ENCODE data around the gene NKX2-1. TPM values are rescaled to one million over a fixed set of nuclear protein-coding genes. Genes with fewer than 3 reads are reported as not detected.

NKX2-1 gene
- total and polyA plus RNA-seq, 12 donors, result 0.11 to 0.87 (median 0.15) TPM; not detected in 9

GRCh38 chr14:36518586-36519430, 1.2 kb downstream of the NKX2-1 start:
- no peak for TF ChIP-seq POLR2A (IDR thresholded peaks at IDR 0.05)
- TF ChIP-seq CTCF (IDR thresholded peaks at IDR 0.05), result no peak
- Histone ChIP-seq H3K27me3 (peaks cover 94% of the 10 kb centered on the region), H3K27ac (no peak overlapping the region), H3K36me3 (replicated peaks in 1 of 2) (no peaks in the 10 kb centered on the region), H3K4me3 (no peak overlapping the region), H3K4me1 (replicated peaks in 1 of 2) (peaks cover 10 to 19% of the 10 kb centered on the region in 2 donors), H3K9me3 (replicated peaks in 1 of 3) (no peaks in the 10 kb centered on the region)
- WGBS, 4 donors, result 1 to 2% (median 1%) methylated on average over 20 to 79 of the region's 79 CpGs
- intact Hi-C loops (cut with DNase I), result no loop called here
- DNase-seq, result no peak

- TF ChIP-seq POLR2A (IDR thresholded peaks at IDR 0.05) (no peak), CTCF (IDR thresholded peaks at IDR 0.05) (no peak)
- no peak overlapping the region for H3K27ac ChIP-seq
- H3K9me3 ChIP-seq (replicated peaks in 1 of 3), result no peaks in the 10 kb centered on the region
- H3K4me3 ChIP-seq, result no peak overlapping the region
- intact Hi-C loops (cut with DNase I), result no loop called here
- no peak for DNase-seq
- H3K27me3 ChIP-seq, result peaks cover 94% of the 10 kb centered on the region
- H3K36me3 ChIP-seq (replicated peaks in 1 of 2), result no peaks in the 10 kb centered on the region
- peaks cover 10 to 19% of the 10 kb centered on the region in 2 donors for H3K4me1 ChIP-seq (replicated peaks in 1 of 2)
- 3 to 9% (median 7%) methylated on average over 6 to 34 of the region's 34 CpGs for WGBS, 4 donors
Measured at GRCh38 chr14:36518031-36518585, 1.9 kb downstream of the NKX2-1 start.

- Histone ChIP-seq H3K4me3 (no peak overlapping the region), H3K27me3 (peaks cover 94% of the 10 kb centered on the region), H3K9me3 (replicated peaks in 1 of 3) (no peaks in the 10 kb centered on the region), H3K27ac (no peak overlapping the region), H3K36me3 (replicated peaks in 1 of 2) (no peaks in the 10 kb centered on the region), H3K4me1 (replicated peaks in 1 of 2) (peaks cover 10 to 19% of the 10 kb centered on the region in 2 donors)
- no peak for TF ChIP-seq CTCF (IDR thresholded peaks at IDR 0.05)
- TF ChIP-seq POLR2A (IDR thresholded peaks at IDR 0.05), result no peak
- 2 to 3% (median 2%) methylated on average over 14 to 87 of the region's 87 CpGs for WGBS, 4 donors
- no peak for DNase-seq
- intact Hi-C loops (cut with DNase I), result no loop called here
Measured at GRCh38 chr14:36517242-36518030, 2.6 kb downstream of the NKX2-1 start.

- WGBS, 4 donors, result 13 to 28% (median 18%) methylated on average over 16 of the region's 16 CpGs
- no peak for TF ChIP-seq POLR2A (IDR thresholded peaks at IDR 0.05)
- TF ChIP-seq CTCF (IDR thresholded peaks at IDR 0.05), result no peak
- no peak for DNase-seq
Measured at GRCh38 chr14:36516719-36517241, 3.3 kb downstream of the NKX2-1 start.

More at GRCh38 chr14:36516719-36517241, 3.3 kb downstream of the NKX2-1 start:
- Histone ChIP-seq H3K36me3 (replicated peaks in 1 of 2) (no peaks in the 10 kb centered on the region), H3K4me3 (no peak overlapping the region), H3K4me1 (replicated peaks in 1 of 2) (peaks cover 10 to 19% of the 10 kb centered on the region in 2 donors), H3K27ac (no peak overlapping the region), H3K9me3 (replicated peaks in 1 of 3) (no peaks in the 10 kb centered on the region), H3K27me3 (peaks cover 94% of the 10 kb centered on the region)
- intact Hi-C loops (cut with DNase I), result no loop called here

Data from adrenal gland (tissue), 12 donors.